HT1080 (cell line): ENCODE data around the gene STUM. TPM values are rescaled to one million over a fixed set of nuclear protein-coding genes. Genes with fewer than 3 reads are reported as not detected.
A peak's percentile ranks its signal among the peaks of the same experiment; 100 is the strongest.
"Not testable (repeated sequence)": the region's sequence is repeated elsewhere in the genome, so short reads cannot be mapped to it uniquely, and the experiment has no call there.

Experiments
- DNase-seq: peaks from one replicate; pipeline ENCODE4 v3.0.0-alpha.2; 2015; ENCODE audit warnings: low read depth
- total RNA-seq: library from RNA; depleted of rRNA; stranded (reverse); fragments of >200 nt; shearing (Covaris generic); gene quantifications from 2 replicates; pipeline ENCODE4 v1.2.3, GENCODE V29; 2014

Gene STUM
- total RNA-seq, 1 experiment from 2014 or later = not detected

DNA sequence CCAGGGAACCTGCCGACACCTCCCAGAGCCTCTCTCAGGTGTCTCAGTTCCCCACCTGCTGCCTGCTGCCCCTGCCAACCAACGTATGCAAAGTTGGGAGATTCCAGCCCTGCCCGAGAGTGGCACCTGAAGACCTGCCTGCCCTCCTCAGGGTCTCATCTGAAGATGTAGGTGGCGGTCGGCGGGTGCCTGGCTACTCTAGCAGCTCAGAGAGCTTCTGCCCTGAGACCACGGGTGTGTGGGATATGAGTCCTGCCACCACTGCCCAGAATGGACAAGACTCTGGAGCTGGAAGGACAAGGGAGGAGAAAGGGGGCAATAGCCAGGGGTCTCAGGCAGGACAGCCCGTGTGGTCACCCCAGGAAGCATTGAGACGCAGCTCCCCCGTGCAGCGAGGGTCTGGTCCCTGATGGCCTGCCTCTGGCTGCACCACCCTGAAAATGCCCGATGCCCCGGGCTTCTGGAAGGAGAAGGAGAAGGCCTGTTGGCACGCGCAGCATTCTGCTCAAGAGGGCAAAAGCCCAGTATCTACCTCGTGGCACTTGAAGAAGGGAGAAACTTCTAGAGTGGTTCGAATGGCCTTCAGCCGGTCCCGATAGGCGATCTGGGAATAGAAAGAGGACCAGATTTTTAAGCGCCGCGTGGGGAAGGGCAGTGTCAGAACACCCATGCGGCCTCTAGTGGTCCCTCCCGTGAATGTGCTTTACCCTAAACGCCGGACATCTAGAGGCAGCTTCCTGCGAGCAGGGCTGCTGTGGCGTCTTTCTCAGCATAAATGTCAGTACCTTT is 88.8 kb downstream of the STUM start:
- DNase-seq = no peak

DNA sequence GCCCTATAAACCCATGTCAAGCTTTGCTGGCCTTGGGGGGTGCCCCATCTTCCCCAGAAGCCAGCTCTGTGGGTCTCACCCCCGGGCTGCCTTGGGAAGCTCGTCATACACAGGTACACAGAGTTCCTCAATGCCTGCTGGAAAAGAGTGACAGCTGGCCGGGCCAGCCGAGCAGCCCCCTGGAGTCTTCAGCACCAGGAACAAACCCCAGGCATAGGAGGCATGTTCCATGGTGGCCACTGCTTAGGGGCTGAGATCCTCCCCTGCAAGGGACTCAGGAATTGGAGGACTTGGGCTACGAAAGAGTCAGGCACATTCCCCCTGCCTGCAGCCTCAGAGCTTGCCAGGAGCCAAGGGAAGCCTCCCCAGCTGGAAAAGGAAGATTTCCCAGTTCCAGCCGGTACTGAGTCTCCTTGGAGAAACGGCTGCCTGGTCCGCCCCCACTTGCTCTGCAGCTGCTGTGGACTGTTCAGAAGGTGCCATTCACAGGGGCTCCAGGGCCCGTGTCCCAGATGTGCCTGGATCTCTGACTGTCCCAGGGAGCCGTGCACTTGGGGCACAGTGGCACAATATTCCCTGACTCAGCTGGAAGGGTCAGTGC is 89.5 kb downstream of the STUM start:
- no peak for DNase-seq

DNA sequence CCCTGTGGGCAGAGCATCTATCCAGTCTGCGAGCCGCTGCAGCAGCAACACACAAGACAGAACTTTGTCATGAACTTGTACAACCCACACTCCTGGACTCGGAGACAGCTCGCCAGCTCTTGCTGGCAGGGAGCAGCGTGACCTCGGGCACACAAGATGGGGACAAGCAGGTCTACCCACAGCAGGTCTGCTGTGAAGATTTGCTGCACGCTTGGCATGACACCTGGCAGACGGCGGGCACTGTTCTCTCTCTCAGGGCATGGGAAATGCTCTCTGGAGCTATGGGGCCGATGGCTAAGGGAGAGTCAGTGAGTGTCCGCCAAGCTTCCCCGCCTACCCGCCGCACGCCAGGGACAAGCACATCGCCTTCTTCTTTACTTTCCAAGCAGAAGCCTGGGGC is 90.0 kb downstream of the STUM start:
- DNase-seq = no peak

DNA sequence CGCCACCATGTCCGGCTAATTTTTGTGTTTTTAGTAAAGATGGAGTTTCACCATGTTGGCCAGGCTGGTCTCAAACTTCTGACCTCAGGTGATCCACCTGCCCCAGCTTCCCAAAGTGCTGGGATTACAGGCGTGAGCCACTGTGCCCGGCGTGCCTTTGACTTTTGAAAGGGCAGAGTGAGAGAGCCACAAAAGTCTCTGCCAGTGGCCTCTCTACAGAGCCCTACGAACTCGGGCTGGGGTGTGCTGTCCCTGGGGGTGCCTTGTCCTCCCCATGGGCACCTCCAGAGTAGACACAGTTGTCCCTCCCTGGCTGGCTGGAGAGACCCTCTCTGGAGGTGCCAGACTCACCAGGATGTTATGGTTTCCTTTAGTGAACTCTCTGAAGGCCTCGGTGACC is 90.6 kb downstream of the STUM start:
- not testable (repeated sequence) for DNase-seq

DNA sequence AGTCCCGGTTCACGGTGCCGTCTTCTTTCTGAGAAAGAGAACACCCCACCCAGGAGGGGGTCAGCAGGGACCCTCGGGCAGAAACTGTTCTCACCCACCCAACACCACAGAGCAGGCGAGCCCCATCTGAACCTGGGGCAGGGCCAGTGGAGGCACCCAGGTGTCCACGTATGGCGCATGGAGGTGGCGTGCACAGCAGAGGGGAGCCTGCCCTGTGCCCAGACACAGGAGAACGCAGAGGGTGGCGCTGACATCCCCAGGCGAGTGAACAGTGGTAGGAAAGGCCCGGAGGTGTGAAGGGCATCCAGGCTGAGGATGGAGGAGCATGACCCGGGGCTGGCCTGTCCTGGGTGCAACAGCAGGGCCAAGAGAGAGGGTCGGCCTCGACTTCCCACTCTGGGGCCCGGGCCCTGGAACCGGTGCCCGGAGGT is 91.1 kb downstream of the STUM start:
- DNase-seq = no peak

DNA sequence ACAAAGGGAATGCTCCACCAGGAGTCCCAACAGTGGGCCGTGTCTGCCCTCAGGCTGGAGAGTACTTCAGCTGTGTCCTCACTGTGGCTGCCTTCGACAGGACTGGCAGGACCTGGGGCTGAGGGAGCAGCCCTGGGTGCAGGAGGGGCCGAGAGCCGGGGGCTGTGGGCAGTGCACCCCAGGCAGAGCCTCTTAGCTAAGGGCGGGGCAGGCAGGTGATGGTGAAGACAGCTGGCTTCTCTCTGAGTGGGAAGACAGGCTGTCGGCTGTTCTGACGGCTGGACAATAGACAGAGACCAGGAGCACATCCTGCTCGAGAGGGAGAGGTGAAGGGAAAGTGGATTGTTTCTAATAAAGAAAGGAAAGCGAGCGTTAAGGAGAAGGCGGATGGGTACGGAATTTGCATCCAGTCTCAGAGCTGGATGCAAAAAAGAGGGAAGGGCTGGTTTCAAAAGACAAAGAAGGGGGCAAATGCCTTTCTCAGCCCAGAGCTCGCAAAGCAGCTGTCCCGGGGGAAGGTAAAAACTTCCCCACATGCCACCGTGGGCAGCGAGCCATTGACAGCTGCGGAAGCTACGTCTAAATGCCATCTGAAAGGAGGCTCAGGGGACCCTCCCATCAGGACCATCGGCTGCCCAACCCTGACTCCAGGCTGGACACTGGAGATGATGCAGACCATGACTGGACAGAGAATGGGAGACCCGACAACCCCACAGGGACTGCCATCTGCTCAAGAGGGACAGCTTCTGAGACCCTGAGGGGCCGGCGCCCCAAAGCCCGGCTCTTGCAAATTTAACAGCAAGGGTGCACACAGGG is 92.0 kb downstream of the STUM start:
- no peak for DNase-seq

DNA sequence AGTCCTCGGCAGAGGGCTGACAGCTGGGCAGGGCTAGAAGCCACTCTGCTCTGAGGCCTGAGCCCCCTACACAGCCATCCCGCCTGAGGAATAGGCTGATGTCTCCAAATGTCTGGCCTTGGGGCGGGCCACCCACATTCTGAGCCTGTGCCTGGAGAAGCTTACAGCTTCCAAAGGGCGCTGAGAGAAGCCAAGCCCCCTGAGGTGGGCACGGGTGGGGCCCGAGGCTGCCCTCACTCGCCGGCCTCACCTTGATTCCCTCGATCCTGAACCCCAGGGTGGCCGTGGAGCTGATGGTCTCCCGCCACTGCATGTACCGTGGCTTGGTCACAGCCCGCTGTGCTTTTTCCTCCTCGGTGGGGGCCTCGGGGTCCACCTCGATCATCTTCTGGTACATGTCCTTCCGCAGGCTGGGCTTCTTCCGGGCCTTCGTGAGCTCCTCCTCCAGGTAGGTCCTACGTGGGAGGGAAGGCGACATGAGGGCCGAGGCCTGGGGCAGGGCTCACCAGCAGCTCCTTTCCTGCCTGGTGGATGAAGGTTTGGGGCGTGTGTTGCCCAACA is 93.2 kb downstream of the STUM start:
- no peak for DNase-seq

DNA sequence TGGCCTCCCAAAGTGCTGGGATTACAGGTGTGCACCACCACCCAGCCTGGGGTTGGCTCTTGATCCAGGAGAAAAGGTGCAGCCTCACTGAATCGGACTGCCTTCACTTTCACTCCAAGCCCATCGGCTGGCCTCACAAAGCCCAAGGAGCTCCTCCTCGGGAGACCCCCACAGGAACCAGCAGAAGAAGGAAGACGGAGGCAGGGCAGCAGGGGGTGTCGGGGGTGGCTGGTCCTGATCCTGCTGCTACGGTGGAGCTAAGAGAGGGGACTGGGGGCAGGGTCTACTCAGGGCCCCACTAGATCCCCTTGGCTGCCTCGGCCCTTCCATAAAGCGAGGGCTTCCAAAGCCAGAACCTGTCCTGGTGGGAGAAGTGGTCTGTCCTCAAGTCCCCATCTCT is 93.9 kb downstream of the STUM start:
- no peak for DNase-seq

DNA sequence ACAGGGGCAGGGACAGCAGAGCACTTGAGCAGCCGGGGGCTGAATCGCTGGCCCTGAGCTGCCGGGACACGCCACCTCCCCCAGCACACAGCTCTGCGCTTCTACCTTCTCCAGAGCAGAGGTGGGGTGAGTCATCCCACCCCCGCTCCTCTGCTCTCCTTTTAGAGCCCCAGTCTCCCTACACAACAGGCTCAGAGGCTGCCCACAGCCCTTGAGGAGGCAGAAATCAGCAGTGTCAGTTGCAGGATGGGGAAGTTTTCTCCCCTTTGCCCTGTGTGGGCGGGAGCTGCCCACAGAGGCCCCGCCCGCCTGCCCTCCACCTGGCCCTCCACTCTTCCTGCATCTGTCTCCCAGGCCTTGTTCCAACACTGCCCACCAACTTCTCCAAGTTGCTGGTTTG is 94.6 kb downstream of the STUM start:
- DNase-seq = peak; percentile 80

DNA sequence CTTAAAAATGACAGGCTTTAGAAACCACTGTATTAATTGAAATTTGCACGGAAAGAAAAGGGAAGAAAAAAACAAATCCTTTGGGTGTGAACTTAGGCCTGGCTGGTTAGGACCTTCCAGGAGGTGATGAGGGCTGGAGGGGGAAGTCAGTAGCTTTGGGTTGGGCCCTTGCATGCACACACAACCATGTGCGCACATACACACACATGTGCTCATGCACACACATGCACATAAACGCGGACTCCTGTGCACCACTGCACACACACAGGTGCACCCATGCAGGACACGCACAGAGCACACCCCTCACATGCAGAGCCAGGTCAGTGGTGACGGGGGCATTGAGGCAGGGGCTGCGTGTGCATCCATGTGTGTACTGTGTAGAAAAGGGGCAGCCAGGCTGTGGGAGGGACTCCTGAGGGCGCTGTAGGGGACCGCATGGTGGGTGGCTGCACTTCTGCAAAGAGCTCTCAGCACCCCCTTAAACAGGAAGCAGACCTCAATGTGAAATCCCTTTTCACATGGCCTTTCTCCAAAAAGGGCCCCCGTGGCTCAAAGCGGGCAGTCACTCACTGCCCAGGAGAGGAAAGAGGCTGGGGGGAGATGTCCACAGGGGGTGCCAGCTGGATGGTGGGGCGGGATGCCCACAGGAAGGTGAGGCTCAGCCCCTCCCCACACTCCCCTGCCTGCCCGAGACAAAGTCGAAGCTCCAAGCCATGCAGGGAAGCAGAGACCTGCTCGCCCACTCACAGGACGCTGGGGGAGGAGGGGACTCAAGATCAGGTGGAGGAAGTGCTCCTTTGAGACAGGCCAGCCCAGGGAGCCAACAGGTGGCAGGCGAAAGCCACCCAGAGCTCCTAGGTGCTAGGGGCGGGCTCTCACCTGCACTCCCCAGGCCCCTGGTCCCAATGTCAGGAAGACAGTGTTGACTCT is 95.3 kb downstream of the STUM start:
- no peak for DNase-seq

DNA sequence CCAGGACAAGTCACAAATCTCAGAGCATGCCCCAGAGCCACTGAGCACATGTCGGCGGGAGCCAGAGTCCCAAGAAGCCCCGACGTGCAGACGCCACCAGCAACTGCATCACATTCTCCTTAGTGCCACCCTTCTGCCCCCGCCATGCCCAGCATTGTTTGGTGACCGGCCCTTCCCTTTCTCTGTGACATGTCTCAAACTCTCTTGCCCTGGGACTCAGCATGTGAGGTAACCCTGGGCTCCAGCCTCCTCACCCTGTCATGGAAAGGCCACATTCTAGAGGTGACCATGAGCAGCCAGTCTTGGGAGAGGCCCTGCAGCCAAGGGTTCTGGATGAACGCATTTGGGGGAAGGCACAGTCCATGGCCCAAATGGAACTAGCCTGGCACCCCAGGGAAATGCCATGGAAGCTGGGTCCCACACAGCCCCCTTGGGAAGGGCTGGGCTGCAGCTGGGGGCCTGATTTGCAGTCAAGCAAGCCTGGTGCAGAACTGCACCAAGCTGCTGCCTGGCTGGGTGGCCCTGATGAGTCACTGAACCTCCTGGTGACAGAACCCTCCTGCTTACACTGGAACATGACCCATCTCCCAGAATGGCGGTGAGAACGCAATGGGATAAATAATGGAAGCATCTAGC is 96.1 kb downstream of the STUM start:
- DNase-seq = no peak

DNA sequence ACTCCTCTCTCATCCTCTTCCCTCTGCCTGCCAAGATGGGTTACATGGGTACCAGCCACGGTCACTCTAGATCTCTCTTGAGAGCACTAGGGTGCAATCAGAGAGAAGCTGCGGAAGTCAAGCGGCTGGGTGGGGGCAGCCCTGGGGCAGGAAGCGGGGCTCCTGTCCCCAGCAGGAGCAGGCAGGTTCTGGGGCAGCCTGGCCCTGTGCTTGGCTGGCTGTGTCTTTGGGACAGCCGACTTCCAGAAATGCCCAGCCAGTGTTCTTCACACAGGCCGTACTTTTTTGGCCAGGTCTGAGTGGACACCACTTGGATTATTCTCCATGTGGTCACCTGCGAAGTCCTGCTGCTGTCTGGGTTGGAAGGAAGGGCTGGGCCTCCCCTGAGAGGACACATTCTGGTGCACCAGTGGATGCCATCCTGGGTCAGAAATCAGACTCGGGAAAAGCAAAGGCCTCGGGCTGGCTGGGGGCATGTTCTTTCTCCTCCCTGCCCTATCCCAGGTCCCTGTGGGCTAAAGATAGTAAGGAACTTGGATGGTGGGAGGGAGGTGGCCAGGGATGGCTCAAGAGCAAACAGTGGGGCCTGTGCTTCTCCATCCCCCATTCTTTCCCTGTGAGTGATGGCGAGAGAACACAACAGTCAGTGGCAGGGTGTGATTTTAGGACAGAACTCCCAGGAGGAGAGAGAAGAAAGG is 96.9 kb downstream of the STUM start:
- no peak for DNase-seq

DNA sequence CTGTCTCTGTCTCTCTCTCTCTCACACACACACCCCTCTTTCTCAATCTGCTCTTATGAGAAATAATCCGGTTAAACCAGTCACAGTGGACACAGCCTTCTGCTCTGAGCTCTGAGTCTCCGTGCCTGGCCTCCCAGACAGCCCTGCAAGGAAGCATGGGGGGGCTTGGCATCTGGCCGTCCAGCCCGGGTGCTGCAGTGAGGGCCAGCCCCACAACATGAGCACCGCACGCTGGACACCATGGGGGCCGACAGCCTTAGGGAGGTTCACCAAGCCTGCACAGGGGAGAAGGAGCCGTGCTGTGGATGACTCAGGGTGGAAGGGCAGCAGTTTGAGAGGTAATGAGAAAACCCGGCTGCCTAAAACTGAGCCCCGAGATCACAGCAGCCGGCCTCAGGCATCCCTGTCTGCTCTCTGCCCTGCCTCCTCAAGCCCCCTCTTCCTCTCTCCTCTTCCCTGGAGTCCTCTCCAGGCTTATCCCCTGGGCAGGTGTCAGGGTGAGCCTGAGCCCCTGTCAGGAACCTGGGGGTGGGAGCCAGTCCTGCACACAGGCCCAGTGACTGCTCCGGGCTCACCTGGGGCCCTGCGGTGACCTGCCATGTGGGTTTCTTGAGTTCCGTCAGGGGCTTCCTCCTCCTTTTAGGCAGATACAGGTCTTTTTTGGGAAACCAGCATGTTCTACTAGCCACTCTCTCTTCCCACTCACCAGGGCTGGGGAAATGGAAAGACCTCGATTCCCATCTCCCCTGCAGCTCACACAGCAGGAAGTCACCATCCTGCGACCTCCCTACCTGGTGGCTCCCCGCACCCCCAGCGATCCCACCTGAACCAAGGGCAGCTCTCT is 97.7 kb downstream of the STUM start:
- DNase-seq = no peak

DNA sequence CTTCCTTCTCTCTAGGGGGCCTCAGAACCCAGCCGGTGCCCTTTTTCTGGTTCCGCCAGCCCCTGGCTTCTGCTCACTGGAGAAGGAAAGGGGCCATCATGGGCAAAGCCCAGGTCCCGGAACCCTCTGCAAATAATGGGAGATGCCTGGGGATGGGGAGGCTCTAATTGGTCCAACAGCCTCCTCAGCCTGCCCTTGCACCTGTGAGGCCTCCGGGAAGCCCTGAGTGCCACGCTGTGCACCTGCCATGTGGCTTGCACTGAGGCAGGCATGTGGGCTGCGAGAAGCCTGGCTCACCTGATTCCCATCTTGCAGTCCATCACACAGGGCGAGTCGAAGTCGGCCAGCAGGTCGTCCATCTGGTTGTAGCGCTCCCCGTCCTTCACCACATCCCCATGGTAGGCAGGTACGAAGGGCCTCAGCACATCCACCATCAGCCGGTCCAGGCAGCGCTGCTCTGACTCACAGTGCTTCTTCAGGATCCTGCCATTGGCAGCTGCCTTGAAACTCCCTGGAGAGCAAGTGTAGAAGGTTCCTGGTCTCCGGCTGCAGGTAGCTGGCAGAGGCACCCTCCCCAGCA is 98.4 kb downstream of the STUM start:
- DNase-seq = no peak

DNA sequence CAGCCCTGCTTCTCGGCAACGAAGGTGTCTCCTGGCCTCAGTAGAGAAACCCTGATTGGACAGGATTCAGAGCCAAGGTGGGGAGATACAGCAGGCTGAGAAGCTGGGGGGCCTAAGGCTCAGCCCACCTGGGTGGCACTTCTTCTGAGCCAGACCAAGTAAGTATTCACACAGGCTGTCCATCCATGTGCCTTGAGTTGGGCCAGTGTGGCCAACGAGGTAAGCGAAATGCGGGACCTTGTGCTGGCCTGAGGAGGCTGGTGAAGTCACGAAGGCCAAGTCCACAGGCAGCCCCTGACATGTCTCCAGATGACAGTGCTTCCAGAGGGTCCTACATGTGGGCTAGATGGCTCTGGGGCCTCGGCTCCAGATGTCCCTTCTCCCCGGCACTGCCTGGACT is 99.2 kb downstream of the STUM start:
- no peak for DNase-seq

DNA sequence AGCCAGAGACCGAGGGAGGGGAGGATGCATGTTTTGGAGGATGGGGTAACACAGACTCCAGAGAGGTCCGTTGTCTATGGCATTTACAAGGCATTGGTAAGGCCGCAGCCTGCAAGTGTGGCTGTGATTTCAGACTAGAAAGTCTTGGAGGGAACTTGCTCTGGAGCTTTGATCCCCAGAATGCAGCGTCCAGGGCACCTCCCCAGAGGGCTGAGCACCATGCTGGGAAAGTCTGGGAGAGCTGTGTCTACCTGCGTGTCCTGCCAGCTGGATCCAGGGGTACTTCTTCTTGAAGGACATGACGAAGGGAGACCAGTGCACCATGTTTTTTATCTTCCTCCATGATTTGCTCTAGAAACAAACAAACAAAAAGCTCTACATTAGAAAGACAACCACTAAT is 99.9 kb downstream of the STUM start:
- DNase-seq = no peak

DNA sequence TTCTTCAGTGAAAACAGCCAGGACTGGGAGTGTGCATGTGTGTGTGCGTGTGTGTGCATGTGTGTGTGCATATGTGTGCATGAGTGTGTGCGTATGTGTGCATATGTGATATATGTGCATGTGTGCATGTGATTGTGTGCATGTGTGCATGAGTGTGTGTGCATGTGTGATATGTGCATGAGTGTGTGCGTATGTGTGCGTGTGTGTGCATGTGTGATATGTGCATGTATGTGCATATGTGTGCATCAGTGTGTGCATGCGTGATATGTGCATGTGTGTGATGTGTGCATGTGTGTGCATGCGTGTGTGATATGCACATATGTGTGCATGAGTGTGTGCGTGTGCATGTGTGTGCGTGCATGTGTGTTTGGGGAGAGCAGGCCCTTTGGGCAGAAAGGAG is 100.7 kb downstream of the STUM start:
- DNase-seq = no peak

DNA sequence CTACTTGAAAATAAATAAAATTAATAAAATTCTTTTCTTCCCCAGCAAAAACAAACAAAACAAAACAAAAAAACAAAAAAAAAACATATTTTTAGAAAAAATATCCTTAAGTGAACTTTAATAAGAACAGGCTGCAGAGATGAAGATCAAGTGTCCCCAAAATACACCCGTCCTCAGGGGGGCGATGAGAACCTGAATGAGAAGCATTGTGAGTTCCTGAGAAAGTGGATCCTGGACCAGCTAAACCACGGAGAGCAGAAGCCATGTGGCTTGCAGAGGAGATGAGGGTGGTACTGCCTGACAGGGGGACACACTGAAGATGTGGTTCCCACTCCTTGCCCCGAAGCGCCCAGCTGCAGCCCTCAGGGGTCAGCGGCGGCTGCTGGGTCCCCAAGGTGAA is 101.2 kb downstream of the STUM start:
- no peak for DNase-seq
